GM18498 (cell line): ENCODE measurements around the gene MAN2B2.
A peak's percentile ranks its signal among the peaks of the same experiment; 100 is the strongest.
"Not testable (repeated sequence)": the region's sequence is repeated elsewhere in the genome, so short reads cannot be mapped to it uniquely, and the experiment has no call there.

ENCODE experiments used
- ATAC-seq: cut with Tn5 transposase; IDR thresholded peaks from one replicate; pipeline ENCODE4 v1.9.1; 2021; ENCODE audit warnings: mild to moderate bottlenecking, moderate library complexity; ENCODE audit not compliant: unreplicated experiment

MAN2B2 gene

GRCh38 chr4:6639137-6639680 lies 64.2 kb downstream of the MAN2B2 start:
- no peak for ATAC-seq

GRCh38 chr4:6640292-6641163 lies 65.5 kb downstream of the MAN2B2 start, which contains the start of gene MRFAP1:
Gene MRFAP1, plus strand, starts transcription at chr4:6640685. Its CDS starts 178 bp downstream, at chr4:6640863.
- peak; percentile 82 for ATAC-seq

GRCh38 chr4:6641164-6641970 lies 66.4 kb downstream of the MAN2B2 start:
- ATAC-seq: peak; percentile 37

GRCh38 chr4:6641971-6642320 lies 67.0 kb downstream of the MAN2B2 start:
- no peak for ATAC-seq

GRCh38 chr4:6643141-6643847 lies 68.3 kb downstream of the MAN2B2 start:
- ATAC-seq: no peak

- ATAC-seq: no peak
Observed at GRCh38 chr4:6644792-6645530, 70.0 kb downstream of the MAN2B2 start.

GRCh38 chr4:6647169-6647568 lies 72.2 kb downstream of the MAN2B2 start:
- ATAC-seq: no peak

GRCh38 chr4:6647582-6648230 lies 72.7 kb downstream of the MAN2B2 start:
- ATAC-seq: no peak

- no peak for ATAC-seq
Observed at GRCh38 chr4:6649216-6649615, 74.2 kb downstream of the MAN2B2 start.

- not testable (repeated sequence) for ATAC-seq
Observed at GRCh38 chr4:6654211-6654610, 79.2 kb downstream of the MAN2B2 start.

GRCh38 chr4:6655291-6655690 lies 80.3 kb downstream of the MAN2B2 start:
- ATAC-seq: not testable (repeated sequence)

- no peak for ATAC-seq
Observed at GRCh38 chr4:6655924-6656323, 80.9 kb downstream of the MAN2B2 start.

- no peak for ATAC-seq
Observed at GRCh38 chr4:6657242-6658208, 82.5 kb downstream of the MAN2B2 start.

- ATAC-seq: no peak
Observed at GRCh38 chr4:6658209-6658595, 83.2 kb downstream of the MAN2B2 start.

- no peak for ATAC-seq
Observed at GRCh38 chr4:6658597-6659075, 83.6 kb downstream of the MAN2B2 start.

- no peak for ATAC-seq
Observed at GRCh38 chr4:6659897-6660296, 84.9 kb downstream of the MAN2B2 start.

- ATAC-seq: no peak
Observed at GRCh38 chr4:6660430-6660829, 85.4 kb downstream of the MAN2B2 start.

- ATAC-seq: no peak
Observed at GRCh38 chr4:6662591-6662990, 87.6 kb downstream of the MAN2B2 start.
